Caco-2 (cell line): Measurements from ENCODE around the gene NUP62. TPM values are rescaled to one million over a fixed set of nuclear protein-coding genes. Genes with fewer than 3 reads are reported as not detected.

Experiments used
- BruUV-seq: library from RNA; stranded (reverse); fragments of 400-500 nt; replicated peaks from 2 replicates; lab custom pipeline; 2021; lab: Mats Ljungman, UMichigan
- CTCF ChIA-PET: fragments of 300-600 bp; sonication (Branson Sonifier 250); formaldehyde crosslinking; loops from one replicate; lab custom pipeline; 2022; ENCODE audit warnings: antibody characterized with exemption; lab: Charles Lee
- POLR2A ChIA-PET: fragments of 300-600 bp; sonication (Branson Sonifier 250); formaldehyde crosslinking; loops from one replicate; lab custom pipeline; 2022; ENCODE audit warnings: antibody characterized with exemption; lab: Charles Lee
- DNase-seq, 2 experiments: peaks; one replicate each; pipeline versions ENCODE4 v3.0.0 to v3.0.0-alpha.2; 2020 to 2022
- H3K27me3 ChIP-seq: replicated peaks from 2 replicates; pipeline ENCODE4 v1.6.0; 2011; ENCODE audit warnings: low read length; ENCODE audit not compliant: control insufficient read depth, insufficient read depth
- H3K36me3 ChIP-seq: 2 replicates; pipeline ENCODE4 v1.5.1; 2011; ENCODE audit warnings: low read length; ENCODE audit not compliant: control insufficient read depth, insufficient read depth
- H3K4me1 ChIP-seq: fragments of 250-450 bp; sonication (Bioruptor Pico); 2 replicates; pipeline ENCODE4 v1.5.1; 2020; ENCODE audit warnings: mild to moderate bottlenecking
- H3K4me3 ChIP-seq: 2 replicates; pipeline ENCODE4 v1.5.1; 2011; ENCODE audit warnings: low read depth, mild to moderate bottlenecking, control low read depth, low read length
- H3K9me3 ChIP-seq: fragments of 250-450 bp; sonication (Bioruptor Pico); 2 replicates; pipeline ENCODE4 v1.5.1; 2020; ENCODE audit warnings: mild to moderate bottlenecking, moderate library complexity
- H3K27ac Mint-ChIP-seq: one replicate; pipeline ENCODE4 v1.8.0; 2022; ENCODE audit warnings: mixed read lengths; ENCODE audit not compliant: unreplicated experiment
- H3K27me3 Mint-ChIP-seq: one replicate; pipeline ENCODE4 v1.8.0; 2022; ENCODE audit warnings: mixed read lengths; ENCODE audit not compliant: insufficient read depth, unreplicated experiment
- H3K36me3 Mint-ChIP-seq: one replicate; pipeline ENCODE4 v1.8.0; 2022; ENCODE audit warnings: mild to moderate bottlenecking, mixed read lengths; ENCODE audit not compliant: insufficient read depth, unreplicated experiment
- H3K4me1 Mint-ChIP-seq: one replicate; pipeline ENCODE4 v1.8.0; 2022; ENCODE audit warnings: low read depth, mixed read lengths; ENCODE audit not compliant: unreplicated experiment
- H3K4me3 Mint-ChIP-seq: one replicate; pipeline ENCODE4 v1.8.0; 2022; ENCODE audit warnings: mild to moderate bottlenecking, moderate library complexity, mixed read lengths; ENCODE audit not compliant: unreplicated experiment
- H3K9me3 Mint-ChIP-seq: one replicate; pipeline ENCODE4 v1.8.0; 2022; ENCODE audit warnings: mixed read lengths; ENCODE audit not compliant: unreplicated experiment
- CTCF ChIP-seq, 2 experiments: fragments of 200-600 bp in 1 of 2; IDR thresholded peaks; 1 replicate in 1 of 2; 2 replicates in 1 of 2; pipeline versions ENCODE4 v1.5.1 to v1.8.0; 2011 to 2022; ENCODE audit warnings: antibody characterized with exemption in 1 of 2, control low read depth in 1 of 2, inconsistent platforms in 1 of 2, low read depth in 1 of 2, low read length in 1 of 2, mild to moderate bottlenecking in 1 of 2, moderate library complexity in 1 of 2; ENCODE audit not compliant: insufficient read depth in 1 of 2, severe bottlenecking in 1 of 2, unreplicated experiment in 1 of 2
- intact Hi-C: fragments of 100-400 bp; cut with micrococcal nuclease; formaldehyde crosslinking; loops from one replicate; pipeline ENCODE4 v1.10.0; 2022; ENCODE audit not compliant: unreplicated experiment
- total RNA-seq: library from RNA; stranded (reverse); gene quantifications from 2 replicates; pipeline ENCODE4 v1.2.3, GENCODE V29; 2022

NUP62 gene
- total RNA-seq, 1 experiment from 2014 or later = 116 TPM

GRCh38 chr19:49881672-49882394, 47.5 kb downstream of the NUP62 start:
- Histone ChIP-seq H3K4me1 (peaks cover 9% of the 10 kb centered on the region; the same call in 1 of the 2 replicates), H3K36me3 (peaks cover 13% of the 10 kb centered on the region), H3K9me3 (0 out of 2 replicates have a peak, but pooled peaks cover 4% of the 10 kb centered on the region), H3K27me3 (no peaks in the 10 kb centered on the region), H3K4me3 (no peak overlapping the region)
- CTCF ChIA-PET = no interaction called here
- intact Hi-C loops = no loop called here
- peaks cover 21% of the 10 kb centered on the region for H3K36me3 Mint-ChIP-seq
- no peak overlapping the region for H3K27ac Mint-ChIP-seq
- DNase-seq = peak; percentile 48 to 65
- TF ChIP-seq CTCF (IDR thresholded peaks at IDR 0.05; ENCODE audit: insufficient read depth in 1 of 2, low read depth in 1 of 2, low read length in 1 of 2, severe bottlenecking in 1 of 2, unreplicated experiment in 1 of 2) = no peak
- H3K4me3 Mint-ChIP-seq = no peak overlapping the region
- H3K9me3 Mint-ChIP-seq = no peaks in the 10 kb centered on the region
- no peaks in the 10 kb centered on the region for H3K27me3 Mint-ChIP-seq
- BruUV-seq = no TSS peak
- POLR2A ChIA-PET = no interaction called here
- no peaks in the 10 kb centered on the region for H3K4me1 Mint-ChIP-seq

DNA sequence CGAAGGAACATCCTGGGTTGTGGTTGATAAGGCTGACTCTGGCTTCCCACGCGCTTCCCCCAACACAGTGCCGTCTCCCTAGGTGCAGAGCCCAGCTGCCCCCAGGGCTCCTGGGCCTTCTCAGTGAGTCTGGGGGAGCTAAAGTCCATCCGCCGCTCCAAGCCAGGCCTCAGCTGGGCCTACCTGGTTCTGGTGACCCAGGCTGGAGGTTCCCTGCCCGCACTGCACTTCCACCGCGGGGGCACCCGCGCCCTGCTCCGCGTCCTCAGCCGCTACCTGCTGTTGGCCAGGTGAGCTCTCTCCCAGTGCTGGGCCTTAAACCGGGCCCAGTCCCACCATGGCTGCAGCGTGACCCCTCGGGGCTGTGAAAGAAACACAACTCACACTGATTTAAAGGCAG, 48.1 kb downstream of the NUP62 start:
- no peaks in the 10 kb centered on the region for H3K4me1 Mint-ChIP-seq
- BruUV-seq = no TSS peak
- Histone ChIP-seq H3K9me3 (0 out of 2 replicates have a peak, but pooled peaks cover 4% of the 10 kb centered on the region), H3K4me3 (no peak overlapping the region), H3K4me1 (peaks cover 9% of the 10 kb centered on the region; the same call in 1 of the 2 replicates), H3K27me3 (no peaks in the 10 kb centered on the region), H3K36me3 (peaks cover 13% of the 10 kb centered on the region)
- peaks cover 17% of the 10 kb centered on the region for H3K36me3 Mint-ChIP-seq
- H3K27me3 Mint-ChIP-seq = no peaks in the 10 kb centered on the region
- ChIA-PET CTCF (no interaction called here), POLR2A (no interaction called here)
- DNase-seq = no peak
- intact Hi-C loops = no loop called here
- no peak overlapping the region for H3K27ac Mint-ChIP-seq
- H3K4me3 Mint-ChIP-seq = no peak overlapping the region
- H3K9me3 Mint-ChIP-seq = no peaks in the 10 kb centered on the region
- TF ChIP-seq CTCF (IDR thresholded peaks at IDR 0.05; ENCODE audit: insufficient read depth in 1 of 2, low read depth in 1 of 2, low read length in 1 of 2, severe bottlenecking in 1 of 2, unreplicated experiment in 1 of 2) = no peak

- ChIA-PET CTCF (no interaction called here), POLR2A (no interaction called here)
- Histone ChIP-seq H3K27me3 (no peaks in the 10 kb centered on the region), H3K4me3 (no peak overlapping the region), H3K4me1 (peaks cover 9% of the 10 kb centered on the region; the same call in 1 of the 2 replicates), H3K36me3 (peaks cover 13% of the 10 kb centered on the region), H3K9me3 (0 out of 2 replicates have a peak, but pooled peaks cover 4% of the 10 kb centered on the region)
- no peak overlapping the region for H3K4me3 Mint-ChIP-seq
- H3K9me3 Mint-ChIP-seq = no peaks in the 10 kb centered on the region
- BruUV-seq = no TSS peak
- DNase-seq = peak in 1 of 2 experiments; percentile 35
- H3K4me1 Mint-ChIP-seq = no peaks in the 10 kb centered on the region
- peaks cover 11% of the 10 kb centered on the region for H3K36me3 Mint-ChIP-seq
- intact Hi-C loops = no loop called here
- no peaks in the 10 kb centered on the region for H3K27me3 Mint-ChIP-seq
- H3K27ac Mint-ChIP-seq = no peak overlapping the region
- no peak for TF ChIP-seq CTCF (IDR thresholded peaks at IDR 0.05; ENCODE audit: insufficient read depth in 1 of 2, low read depth in 1 of 2, low read length in 1 of 2, severe bottlenecking in 1 of 2, unreplicated experiment in 1 of 2)
These were observed 49.0 kb downstream of the NUP62 start for GRCh38 chr19:49880162-49880869.
